ENCODE results near the gene GPN3.
"Not testable (repeated sequence)": the region's sequence is repeated elsewhere in the genome, so short reads cannot be mapped to it uniquely, and the experiment has no call there.

Gene GPN3

DNA sequence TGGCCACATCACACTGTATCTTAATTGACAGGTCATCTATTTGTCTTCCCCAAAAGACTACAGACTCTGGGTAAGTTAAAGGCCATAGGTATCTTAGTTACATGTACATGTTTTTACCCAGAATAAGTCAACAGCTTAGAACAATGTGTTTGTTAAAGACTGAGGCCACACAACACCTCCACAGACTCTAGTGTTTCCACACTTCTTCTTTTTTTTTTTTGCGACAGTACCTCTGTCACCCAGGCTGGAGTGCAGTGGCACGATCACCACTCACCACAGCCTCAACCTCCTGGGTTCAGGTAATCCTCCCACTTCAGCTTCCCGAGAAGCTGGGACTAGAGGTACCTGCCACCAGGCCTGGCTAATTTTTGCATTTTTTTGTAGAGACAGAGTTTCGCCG, 1.3 kb downstream of the GPN3 start:
- no peak for DNase-seq (ENCODE audit: low read depth, low spot score)
- in situ Hi-C loops (cut with HindIII; ENCODE audit: low sequenced_read_pairs) = no loop called here
- TF ChIP-seq, protein P1, sequence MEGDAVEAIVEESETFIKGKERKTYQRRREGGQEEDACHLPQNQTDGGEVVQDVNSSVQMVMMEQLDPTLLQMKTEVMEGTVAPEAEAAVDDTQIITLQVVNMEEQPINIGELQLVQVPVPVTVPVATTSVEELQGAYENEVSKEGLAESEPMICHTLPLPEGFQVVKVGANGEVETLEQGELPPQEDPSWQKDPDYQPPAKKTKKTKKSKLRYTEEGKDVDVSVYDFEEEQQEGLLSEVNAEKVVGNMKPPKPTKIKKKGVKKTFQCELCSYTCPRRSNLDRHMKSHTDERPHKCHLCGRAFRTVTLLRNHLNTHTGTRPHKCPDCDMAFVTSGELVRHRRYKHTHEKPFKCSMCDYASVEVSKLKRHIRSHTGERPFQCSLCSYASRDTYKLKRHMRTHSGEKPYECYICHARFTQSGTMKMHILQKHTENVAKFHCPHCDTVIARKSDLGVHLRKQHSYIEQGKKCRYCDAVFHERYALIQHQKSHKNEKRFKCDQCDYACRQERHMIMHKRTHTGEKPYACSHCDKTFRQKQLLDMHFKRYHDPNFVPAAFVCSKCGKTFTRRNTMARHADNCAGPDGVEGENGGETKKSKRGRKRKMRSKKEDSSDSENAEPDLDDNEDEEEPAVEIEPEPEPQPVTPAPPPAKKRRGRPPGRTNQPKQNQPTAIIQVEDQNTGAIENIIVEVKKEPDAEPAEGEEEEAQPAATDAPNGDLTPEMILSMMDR (IDR thresholded peaks at IDR 0.05; ENCODE audit: low read depth, low read length) = no peak
- H3K4me3 ChIP-seq (ENCODE audit: low read depth, low read length) = no peak overlapping the region

DNA sequence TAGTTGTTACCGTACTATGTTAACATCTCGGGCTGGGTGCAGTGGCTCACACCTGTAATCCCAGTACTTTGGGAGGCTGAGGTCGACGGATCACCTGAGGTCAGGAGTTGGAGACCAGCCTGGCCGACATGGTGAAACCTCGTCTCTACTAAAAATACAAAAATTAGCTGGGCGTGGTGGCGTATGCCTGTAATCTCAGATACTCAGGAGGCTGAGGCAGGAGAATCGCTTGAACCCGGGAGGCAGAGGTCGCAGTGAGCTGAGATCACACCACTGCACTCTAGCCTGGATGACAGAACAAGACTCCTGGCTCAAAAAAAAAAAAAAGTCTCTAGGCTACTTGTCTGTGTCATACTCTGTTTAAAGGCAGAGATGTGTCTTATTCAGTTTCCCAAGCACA, 2.3 kb downstream of the GPN3 start:
- in situ Hi-C loops (cut with HindIII; ENCODE audit: low sequenced_read_pairs); DNase-seq (ENCODE audit: low read depth, low spot score); H3K4me3 ChIP-seq (ENCODE audit: low read depth, low read length): not testable (repeated sequence)

DNA sequence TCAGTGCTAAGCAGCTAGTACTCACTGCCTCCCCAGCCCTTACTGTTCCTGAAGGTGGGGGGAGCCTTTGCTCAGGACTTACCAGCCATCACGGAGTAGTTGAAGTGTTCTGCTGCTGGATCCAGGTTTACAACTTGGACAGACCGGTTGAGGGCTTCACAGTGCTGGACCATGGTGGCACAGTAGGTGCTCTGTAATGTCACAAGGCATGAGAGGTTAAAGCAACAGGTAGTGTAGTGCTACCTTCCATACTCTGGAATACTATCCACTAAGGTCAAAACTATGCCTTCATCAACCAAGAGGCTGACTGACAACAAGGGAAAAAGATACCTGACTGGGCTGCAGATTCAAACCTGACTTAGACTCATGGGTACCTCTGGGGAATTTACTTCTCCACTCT, 3.0 kb downstream of the GPN3 start:
- in situ Hi-C loops (cut with HindIII; ENCODE audit: low sequenced_read_pairs) = no loop called here
- DNase-seq (ENCODE audit: low read depth, low spot score) = no peak

DNA sequence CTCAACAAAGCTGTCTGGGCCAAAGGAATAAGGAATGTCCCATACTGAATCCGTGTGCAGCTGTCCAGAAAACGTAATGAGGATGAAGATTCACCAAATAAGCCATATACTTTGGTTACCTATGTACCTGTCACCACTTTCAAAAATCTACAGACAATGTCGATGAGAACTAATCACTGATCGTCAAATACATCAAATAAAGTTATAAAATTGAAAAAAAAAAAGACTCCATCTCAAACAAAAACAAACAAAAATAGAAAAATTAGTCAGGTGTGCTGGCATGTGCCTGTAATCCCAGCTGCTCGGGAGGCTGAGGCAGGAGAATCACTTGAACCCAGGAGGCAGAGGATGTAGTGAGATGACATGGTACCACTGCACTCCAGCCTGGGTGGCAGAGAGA, 6.9 kb downstream of the GPN3 start:
- DNase-seq (ENCODE audit: low read depth, low spot score); in situ Hi-C loops (cut with HindIII; ENCODE audit: low sequenced_read_pairs); H3K4me3 ChIP-seq (ENCODE audit: low read depth, low read length): not testable (repeated sequence)

More for the DNA sequence above, 3.0 kb downstream of the GPN3 start:
- H3K4me3 ChIP-seq (ENCODE audit: low read depth, low read length) = no peak overlapping the region
- TF ChIP-seq, protein P1 (IDR thresholded peaks at IDR 0.05; ENCODE audit: low read depth, low read length) = no peak

DNA sequence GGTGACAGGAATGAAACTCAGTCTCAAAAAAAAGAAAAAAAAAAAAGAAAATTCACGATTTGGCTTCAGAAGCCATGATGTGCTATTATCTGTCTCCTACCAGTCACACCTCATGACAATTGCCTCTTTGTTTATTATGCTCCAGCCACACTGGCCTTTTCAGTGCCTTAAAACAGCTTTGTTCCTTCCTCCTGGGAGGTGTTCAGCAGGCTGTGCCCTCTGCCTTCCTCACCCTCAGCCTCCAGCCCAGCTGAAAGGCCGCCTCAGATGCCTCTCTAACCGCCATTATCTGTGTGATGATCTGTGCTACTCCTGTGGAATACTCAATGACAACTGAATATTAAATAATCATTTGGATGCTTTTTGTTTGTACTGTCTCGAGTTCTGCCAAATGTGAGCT, 9.3 kb downstream of the GPN3 start:
- in situ Hi-C loops (cut with HindIII; ENCODE audit: low sequenced_read_pairs) = no loop called here
- no peak overlapping the region for H3K4me3 ChIP-seq (ENCODE audit: low read depth, low read length)
- DNase-seq (ENCODE audit: low read depth, low spot score) = no peak
- TF ChIP-seq, protein P1 (IDR thresholded peaks at IDR 0.05; ENCODE audit: low read depth, low read length) = no peak

DNA sequence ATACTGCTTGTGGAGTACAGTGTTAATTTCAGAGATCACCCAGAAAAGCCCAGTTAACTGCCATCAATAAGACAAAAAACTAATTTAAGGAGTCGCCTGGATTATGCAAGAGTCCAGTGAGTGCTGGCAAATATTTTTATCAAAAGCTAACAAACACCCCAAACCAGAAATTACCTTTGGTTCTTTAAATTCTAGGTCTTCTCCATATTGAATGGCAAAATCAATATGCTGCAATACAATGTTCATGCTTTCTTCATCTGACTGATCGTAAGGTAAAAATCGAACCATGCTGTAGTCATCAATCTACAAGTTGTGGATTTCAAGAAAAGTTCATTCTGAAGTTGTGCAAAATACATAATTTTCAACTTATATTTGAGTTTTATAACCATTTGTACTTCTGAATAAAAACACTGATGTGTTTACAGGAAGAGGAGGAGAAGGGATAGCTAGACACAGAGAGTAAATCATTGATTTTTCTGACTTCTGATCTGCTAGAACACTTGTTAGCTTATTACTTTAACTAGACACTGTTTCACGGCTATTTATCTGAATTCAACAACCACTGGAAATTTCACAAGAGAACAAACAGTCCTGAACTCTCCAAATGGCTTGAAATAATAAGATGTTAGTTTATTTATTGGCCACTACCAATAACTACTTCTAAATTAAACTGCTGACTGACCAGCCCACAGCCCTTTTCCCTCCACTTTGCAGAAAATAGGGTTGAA, 14.3 kb downstream of the GPN3 start:
- TF ChIP-seq, protein P1 (IDR thresholded peaks at IDR 0.05; ENCODE audit: low read depth, low read length) = no peak
- DNase-seq (ENCODE audit: low read depth, low spot score) = no peak
- in situ Hi-C loops (cut with HindIII; ENCODE audit: low sequenced_read_pairs) = no loop called here
- H3K4me3 ChIP-seq (ENCODE audit: low read depth, low read length) = no peak overlapping the region

DNA sequence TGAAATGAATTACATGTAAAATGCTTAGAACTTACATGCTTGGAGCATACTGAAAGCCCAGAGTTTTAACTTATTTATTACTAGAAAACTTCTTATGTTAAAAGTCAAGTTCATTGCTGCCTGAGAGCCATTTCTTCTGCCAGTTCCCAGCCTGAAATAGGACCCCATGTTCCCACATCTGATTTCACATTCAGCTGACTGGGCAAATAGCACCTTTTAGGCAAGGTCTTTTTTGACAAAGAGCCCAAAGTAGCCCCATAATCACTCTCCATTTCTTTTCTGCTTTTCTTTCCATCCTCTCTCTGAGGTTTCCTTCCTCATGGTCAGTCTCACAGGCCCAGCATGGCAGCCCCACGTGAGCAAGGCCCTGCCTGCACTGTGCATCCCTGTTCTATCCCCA, 16.8 kb downstream of the GPN3 start:
- no peak overlapping the region for H3K4me3 ChIP-seq (ENCODE audit: low read depth, low read length)
- no peak for DNase-seq (ENCODE audit: low read depth, low spot score)
- TF ChIP-seq, protein P1 (IDR thresholded peaks at IDR 0.05; ENCODE audit: low read depth, low read length) = no peak
- in situ Hi-C loops (cut with HindIII; ENCODE audit: low sequenced_read_pairs) = no loop called here

Measured in astrocyte of the spinal cord (primary cell).